ENCODE data around the gene SFMBT2.
"Not testable (repeated sequence)": the region's sequence is repeated elsewhere in the genome, so short reads cannot be mapped to it uniquely, and the experiment has no call there.

SFMBT2 gene

GRCh38 chr10:7400068-7400715 lies 10.6 kb downstream of the SFMBT2 start:
- DNase-seq = no peak

- DNase-seq = no peak
These were observed 11.3 kb downstream of the SFMBT2 start for GRCh38 chr10:7399533-7399932.

GRCh38 chr10:7397049-7398035 lies 13.5 kb downstream of the SFMBT2 start:
- no peak for DNase-seq

GRCh38 chr10:7392301-7392700 lies 18.5 kb downstream of the SFMBT2 start:
- DNase-seq = not testable (repeated sequence)

GRCh38 chr10:7391748-7392147 lies 19.1 kb downstream of the SFMBT2 start:
- DNase-seq = no peak

- not testable (repeated sequence) for DNase-seq
These were observed 20.1 kb downstream of the SFMBT2 start for GRCh38 chr10:7390689-7391110.

- DNase-seq = no peak
These were observed 21.0 kb downstream of the SFMBT2 start for GRCh38 chr10:7389844-7390243.

- DNase-seq = no peak
These were observed 21.5 kb downstream of the SFMBT2 start for GRCh38 chr10:7389346-7389745.

- no peak for DNase-seq
These were observed 22.2 kb downstream of the SFMBT2 start for GRCh38 chr10:7388602-7389001.

- not testable (repeated sequence) for DNase-seq
These were observed 22.7 kb downstream of the SFMBT2 start for GRCh38 chr10:7388149-7388548.

- no peak for DNase-seq
These were observed 25.7 kb downstream of the SFMBT2 start for GRCh38 chr10:7385114-7385513.

- no peak for DNase-seq
These were observed 27.4 kb downstream of the SFMBT2 start for GRCh38 chr10:7383442-7383841.

- DNase-seq = no peak
These were observed 30.1 kb downstream of the SFMBT2 start for GRCh38 chr10:7380704-7381241.

- DNase-seq = no peak
These were observed 32.0 kb downstream of the SFMBT2 start for GRCh38 chr10:7378602-7379403.

GRCh38 chr10:7377614-7378248 lies 33.1 kb downstream of the SFMBT2 start:
- DNase-seq = no peak

GRCh38 chr10:7374795-7375194 lies 36.0 kb downstream of the SFMBT2 start:
- no peak for DNase-seq

GRCh38 chr10:7373039-7373438 lies 37.8 kb downstream of the SFMBT2 start:
- no peak for DNase-seq

- no peak for DNase-seq
These were observed 38.3 kb downstream of the SFMBT2 start for GRCh38 chr10:7372504-7372903.

- DNase-seq = no peak
These were observed 40.3 kb downstream of the SFMBT2 start for GRCh38 chr10:7370511-7370910.

- no peak for DNase-seq
These were observed 45.6 kb downstream of the SFMBT2 start for GRCh38 chr10:7365027-7365745.

- no peak for DNase-seq
These were observed 46.4 kb downstream of the SFMBT2 start for GRCh38 chr10:7364474-7364873.

- no peak for DNase-seq
These were observed 47.1 kb downstream of the SFMBT2 start for GRCh38 chr10:7363700-7364099.

Measured in fibroblast of skin of right biceps (primary cell).